SHP77 treated with DMSO at 0.1 percent for 48 hours (cell line): Measurements from ENCODE around the gene MED29.

ENCODE experiments used
- DNase-seq: peaks from one replicate; lab custom pipeline; 2025; lab: John Stamatoyannopoulos, UW

MED29 gene

GRCh38 chr19:39390751-39391437, at the start of gene MED29, which contains the start of gene PAF1:
TSS of gene MED29 (plus strand) at chr19:39391378. CDS start at chr19:39391423, 45 bp downstream.
TSS of gene PAF1 (minus strand) at chr19:39391106. CDS start at chr19:39390864, 242 bp downstream.
- peak; percentile 100 for DNase-seq

- DNase-seq = peak; percentile 100
These were observed 49.2 kb upstream of the MED29 start, which contains the start of gene SAMD4B for GRCh38 chr19:39341719-39342604. TSS of gene SAMD4B (plus strand) at chr19:39342421. CDS start at chr19:39356894, 14,473 bp downstream.

GRCh38 chr19:39342647-39343305, 48.4 kb upstream of the MED29 start:
- DNase-seq = no peak

- no peak for DNase-seq
These were observed 45.2 kb upstream of the MED29 start for GRCh38 chr19:39345956-39346355.

GRCh38 chr19:39347332-39348164, 43.6 kb upstream of the MED29 start:
- DNase-seq = no peak

- DNase-seq = no peak
These were observed 41.9 kb upstream of the MED29 start for GRCh38 chr19:39349326-39349725.

- no peak for DNase-seq
These were observed 41.0 kb upstream of the MED29 start for GRCh38 chr19:39350156-39350555.

GRCh38 chr19:39351537-39352064, 39.6 kb upstream of the MED29 start:
- no peak for DNase-seq

- no peak for DNase-seq
These were observed 38.6 kb upstream of the MED29 start for GRCh38 chr19:39352381-39353255.

GRCh38 chr19:39355253-39355652, 35.9 kb upstream of the MED29 start:
- DNase-seq = no peak

GRCh38 chr19:39356073-39356472, 35.1 kb upstream of the MED29 start:
- no peak for DNase-seq

- no peak for DNase-seq
These were observed 34.5 kb upstream of the MED29 start for GRCh38 chr19:39356647-39357046.

- no peak for DNase-seq
These were observed 32.2 kb upstream of the MED29 start for GRCh38 chr19:39359026-39359425.

GRCh38 chr19:39360599-39360998, 30.6 kb upstream of the MED29 start:
- no peak for DNase-seq

- DNase-seq = no peak
These were observed 28.2 kb upstream of the MED29 start for GRCh38 chr19:39362682-39363657.

GRCh38 chr19:39363901-39364457, 27.2 kb upstream of the MED29 start:
- DNase-seq = no peak

- no peak for DNase-seq
These were observed 25.6 kb upstream of the MED29 start for GRCh38 chr19:39365531-39365930.

GRCh38 chr19:39369200-39369599, 22.0 kb upstream of the MED29 start:
- DNase-seq = no peak

- no peak for DNase-seq
These were observed 20.4 kb upstream of the MED29 start for GRCh38 chr19:39370735-39371134.
